COLO829 (cell line): ENCODE data around the gene PKIB.
A peak's percentile ranks its signal among the peaks of the same experiment; 100 is the strongest.

Experiments
- DNase-seq: peaks from one replicate; pipeline ENCODE4 v3.0.0; 2012; ENCODE audit warnings: low spot score

The PKIB gene

GRCh38 chr6:122669418-122669817, 59.2 kb downstream of the PKIB start:
- no peak for DNase-seq

GRCh38 chr6:122669868-122670267, 59.7 kb downstream of the PKIB start:
- no peak for DNase-seq

- DNase-seq, result no peak
Measured at GRCh38 chr6:122671251-122671650, 61.0 kb downstream of the PKIB start.

DNA sequence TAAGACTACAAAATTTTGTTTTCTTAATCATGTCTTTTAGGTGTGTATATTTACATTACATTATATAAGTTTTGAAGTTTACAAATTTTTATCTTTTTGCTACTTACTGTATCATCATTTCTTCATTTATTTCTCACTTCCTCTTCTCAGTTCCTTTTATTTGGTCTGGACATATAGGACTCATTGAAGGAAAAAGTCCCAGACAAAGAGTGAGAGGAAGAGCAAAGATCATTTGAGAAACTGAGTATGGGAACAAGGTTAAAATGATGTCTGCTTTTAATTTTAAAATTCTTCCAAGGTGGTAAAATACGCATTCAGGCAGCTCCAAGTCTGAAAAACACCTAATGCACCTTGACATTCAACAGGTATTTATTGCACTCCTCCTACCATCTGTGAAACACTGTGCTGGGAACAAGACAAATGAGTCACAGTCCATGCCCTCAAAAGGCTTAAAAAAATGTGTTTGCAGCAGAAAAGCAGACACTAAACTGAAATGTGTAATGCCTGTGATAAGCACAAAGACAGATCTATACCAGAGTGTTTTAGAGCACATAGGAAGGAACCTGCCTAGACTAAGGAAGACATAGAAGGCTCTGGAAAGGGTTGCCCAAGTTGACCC, 63.2 kb downstream of the PKIB start:
- no peak for DNase-seq

- DNase-seq, result no peak
Measured at GRCh38 chr6:122676146-122676545, 65.9 kb downstream of the PKIB start.

DNA sequence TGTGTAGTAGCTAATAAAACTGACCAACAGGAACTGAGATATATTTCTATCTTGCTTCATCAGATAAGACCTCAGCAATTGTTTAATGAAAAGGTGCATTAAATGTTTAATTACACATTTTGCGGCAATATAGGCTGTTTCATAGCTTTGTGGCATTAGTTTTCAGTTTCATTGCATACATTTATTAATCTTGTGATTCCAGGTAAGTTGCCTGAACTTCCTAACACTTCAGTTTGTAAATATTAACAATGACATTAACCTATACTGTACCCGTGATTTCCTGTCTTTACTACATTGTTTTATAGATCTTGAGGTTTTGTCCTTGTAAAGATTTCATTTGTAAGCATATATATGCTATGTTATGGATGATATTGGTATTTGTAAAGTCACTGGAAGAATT, 66.5 kb downstream of the PKIB start:
- no peak for DNase-seq

DNA sequence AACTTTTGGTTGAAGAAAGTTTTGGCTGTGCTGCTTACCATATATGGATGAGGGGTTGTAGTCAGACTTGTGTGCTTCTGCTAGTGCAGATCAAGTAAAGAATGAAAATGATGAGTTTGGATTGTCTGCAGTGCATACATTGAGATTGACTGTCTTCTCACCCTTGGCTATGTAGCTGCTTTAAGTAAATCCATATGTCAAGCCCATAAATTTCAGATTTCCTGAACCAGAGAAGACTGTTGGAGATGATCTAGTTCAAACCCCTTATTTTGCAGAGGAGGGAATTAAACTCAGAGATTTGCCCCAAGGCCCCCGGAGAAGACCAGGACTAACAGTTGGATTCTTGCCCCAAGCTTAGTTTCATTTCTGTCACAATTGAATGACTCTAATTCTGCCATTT, 67.2 kb downstream of the PKIB start:
- no peak for DNase-seq

DNA sequence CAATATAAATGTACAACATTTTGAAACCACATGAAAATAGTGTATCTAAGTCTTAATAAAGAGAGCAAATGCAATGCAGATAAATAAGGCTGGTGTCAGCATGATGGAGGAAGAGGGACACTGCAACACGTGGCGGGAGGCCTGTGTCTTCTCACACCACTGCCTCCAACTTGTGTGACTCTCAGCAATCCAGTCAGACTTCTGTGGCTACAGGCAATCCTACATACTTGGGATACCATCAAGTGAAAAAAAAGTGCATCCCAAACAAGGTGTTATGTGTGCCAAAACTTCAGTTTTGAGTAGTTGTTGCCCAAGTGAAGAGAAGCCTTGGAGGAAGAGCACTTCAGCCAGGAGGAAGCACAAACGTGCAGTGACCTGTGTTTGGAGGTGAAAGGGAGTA, 68.6 kb downstream of the PKIB start:
- no peak for DNase-seq

DNA sequence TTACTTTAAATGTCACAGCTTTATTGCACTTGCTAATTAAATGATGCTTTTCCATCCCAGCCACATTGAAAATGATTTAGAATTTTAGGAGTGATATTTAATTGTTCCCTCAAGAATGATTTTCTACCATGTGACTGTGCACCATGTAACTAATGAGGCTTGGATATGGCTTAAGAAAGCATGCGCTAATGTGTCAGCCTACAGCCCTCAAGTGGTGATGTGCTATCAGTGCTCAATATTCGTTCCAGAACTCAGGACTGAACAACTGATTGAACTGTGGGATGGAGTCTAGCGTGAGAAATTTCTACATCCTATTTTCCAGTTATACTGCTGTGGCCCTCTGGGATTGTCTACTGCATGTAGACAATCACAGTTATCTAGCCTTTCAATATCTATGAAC, 71.5 kb downstream of the PKIB start:
- no peak for DNase-seq

- DNase-seq, result no peak
Measured at GRCh38 chr6:122683989-122684651, 73.9 kb downstream of the PKIB start.

DNA sequence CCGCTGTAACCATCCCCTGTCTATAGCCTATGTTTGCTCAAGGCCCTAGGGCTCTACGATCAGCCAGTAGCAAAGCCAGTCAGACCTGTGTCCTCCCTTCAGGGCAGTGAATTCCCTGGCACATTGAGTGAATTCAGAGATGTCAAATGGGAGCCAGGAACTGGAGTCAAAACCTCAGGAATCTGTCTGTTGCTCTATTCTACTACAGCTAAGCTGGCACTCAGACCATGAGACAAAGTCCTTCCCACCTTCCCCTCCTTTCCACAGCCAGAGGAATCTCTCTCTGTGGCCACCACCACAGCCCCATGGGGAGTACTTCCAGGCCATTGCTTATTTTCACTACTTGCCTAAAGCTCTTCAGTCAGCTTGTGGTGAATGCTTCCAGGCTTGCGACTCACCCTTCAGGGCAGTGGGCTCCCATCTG, 82.0 kb downstream of the PKIB start:
- DNase-seq, result no peak

DNA sequence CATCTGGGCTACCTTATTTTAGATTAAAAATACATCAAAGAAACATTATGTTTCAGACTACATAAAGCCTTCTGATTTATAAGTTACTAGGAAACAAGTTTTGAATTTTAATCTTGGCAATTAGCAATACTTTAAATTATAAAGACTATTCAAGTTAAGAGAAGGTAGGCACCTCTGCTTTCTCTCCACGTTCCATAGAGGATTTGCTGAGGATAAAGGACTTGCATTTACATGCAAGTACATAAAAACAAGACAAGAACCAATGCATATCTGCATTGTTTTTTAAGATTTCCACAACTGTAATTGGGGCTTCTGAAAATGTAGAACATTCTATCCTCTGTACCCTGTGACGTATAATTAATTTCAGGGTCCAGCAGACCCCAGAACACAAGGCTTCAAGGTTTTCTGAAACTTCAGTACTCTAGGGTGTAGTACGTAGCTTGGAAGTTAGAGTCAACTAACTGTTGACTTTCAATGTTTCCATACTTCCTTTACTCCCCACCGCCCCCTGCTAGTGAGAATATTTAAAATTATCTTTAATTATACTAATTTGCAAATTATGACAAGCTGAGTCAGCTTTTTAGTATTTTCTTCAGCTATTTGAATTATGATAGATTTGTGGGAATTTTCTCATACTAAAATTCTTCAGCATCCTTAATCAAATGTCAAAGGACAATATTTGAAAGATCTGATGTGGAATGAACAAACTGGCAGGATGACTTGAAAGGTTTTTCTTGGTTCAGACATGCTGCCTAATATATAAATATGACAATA, 82.8 kb downstream of the PKIB start:
- DNase-seq, result no peak

DNA sequence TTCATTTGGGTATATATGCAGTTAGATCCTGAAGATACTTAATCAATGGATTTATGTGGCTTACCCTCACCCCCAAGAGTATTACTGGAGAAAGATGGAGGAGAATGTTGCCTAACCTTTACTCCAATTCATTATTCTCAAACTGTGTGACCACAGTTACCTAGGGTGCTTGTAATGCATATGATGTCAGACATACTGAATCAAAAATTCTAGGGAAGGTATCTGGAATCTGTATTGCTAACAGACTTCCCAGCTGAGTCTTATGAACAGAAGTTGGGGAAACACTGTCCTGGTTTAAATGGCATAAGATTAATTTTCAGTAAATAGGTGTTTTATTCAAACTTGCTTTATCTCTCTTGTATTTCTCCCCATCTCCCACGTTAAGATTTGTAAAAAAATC, 83.9 kb downstream of the PKIB start:
- DNase-seq, result no peak

GRCh38 chr6:122694602-122695001, 84.4 kb downstream of the PKIB start:
- DNase-seq, result no peak

DNA sequence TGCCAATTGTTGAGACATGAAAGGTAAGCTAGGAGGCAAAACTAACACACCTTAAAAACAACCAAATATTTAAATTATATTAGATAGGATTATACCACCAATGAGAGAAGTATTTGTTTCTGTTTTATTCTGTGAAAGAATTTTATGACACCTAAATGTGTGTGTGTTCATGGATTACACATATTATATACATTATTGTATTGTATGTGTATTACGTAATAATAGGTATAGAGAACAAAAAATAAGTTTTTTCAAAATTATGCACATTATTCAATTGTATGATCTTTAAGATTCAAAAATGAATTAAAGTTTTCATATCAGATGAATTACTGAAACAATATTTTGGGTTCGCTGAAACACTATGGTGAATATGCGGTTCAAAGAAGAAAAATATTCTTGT, 85.0 kb downstream of the PKIB start:
- no peak for DNase-seq

- peak; percentile 37 for DNase-seq
Measured at GRCh38 chr6:122696079-122696478, 85.9 kb downstream of the PKIB start.

DNA sequence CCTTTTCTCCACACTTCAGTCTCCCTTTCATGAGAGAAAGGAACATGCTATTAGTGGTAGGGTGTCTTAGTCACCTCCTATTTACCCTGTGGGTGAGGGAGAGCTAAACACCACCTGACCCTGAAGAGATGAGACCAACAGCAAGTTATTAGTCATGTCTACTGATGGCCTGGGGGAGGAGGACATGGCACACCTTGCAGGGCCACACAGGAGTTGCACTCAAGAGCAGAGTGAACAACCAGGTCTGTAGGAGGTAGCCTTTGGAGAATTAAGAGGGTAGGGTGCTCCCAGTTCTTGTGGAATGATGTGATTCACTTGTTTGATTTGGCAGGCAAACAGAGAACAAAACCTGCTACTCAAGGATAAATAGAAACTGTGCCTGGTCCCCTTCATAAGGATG, 86.6 kb downstream of the PKIB start:
- DNase-seq, result no peak

GRCh38 chr6:122697458-122697857, 87.3 kb downstream of the PKIB start:
- DNase-seq, result no peak

DNA sequence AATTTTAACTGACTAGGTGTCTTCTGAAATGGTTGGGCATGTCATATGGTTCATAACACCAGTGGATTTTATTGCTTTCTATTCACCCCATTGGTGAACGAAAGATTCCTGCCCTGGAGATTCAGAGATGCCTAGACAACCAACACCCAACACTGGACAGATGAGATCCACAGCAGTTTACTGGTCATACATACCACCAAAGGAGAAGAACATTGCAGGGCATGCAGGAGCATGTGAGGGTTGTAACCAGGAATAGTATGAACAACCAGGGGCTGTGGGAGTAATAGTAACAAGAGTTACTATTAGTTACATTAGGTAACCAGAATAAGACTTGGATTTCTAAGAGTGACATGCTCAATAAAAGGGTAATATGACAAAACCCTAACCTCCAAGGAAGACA, 91.5 kb downstream of the PKIB start:
- DNase-seq, result no peak

DNA sequence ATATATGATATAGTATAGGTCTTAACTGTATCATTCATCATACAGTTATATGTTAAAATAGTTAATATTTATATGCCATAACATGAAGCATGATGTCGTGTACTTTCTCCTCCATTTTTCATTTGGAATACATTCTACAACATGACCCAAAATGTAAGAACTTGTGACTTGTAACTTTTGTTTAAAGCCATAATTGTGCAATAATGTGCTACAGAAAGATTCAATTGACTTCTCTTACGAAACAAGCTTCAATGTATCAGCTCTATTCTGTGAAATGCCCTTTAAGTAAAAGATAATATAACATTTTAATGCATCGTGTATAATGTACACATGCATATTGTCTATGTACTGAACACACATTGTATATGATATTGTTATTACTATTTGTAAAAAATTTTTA, 92.6 kb downstream of the PKIB start:
- no peak for DNase-seq

DNA sequence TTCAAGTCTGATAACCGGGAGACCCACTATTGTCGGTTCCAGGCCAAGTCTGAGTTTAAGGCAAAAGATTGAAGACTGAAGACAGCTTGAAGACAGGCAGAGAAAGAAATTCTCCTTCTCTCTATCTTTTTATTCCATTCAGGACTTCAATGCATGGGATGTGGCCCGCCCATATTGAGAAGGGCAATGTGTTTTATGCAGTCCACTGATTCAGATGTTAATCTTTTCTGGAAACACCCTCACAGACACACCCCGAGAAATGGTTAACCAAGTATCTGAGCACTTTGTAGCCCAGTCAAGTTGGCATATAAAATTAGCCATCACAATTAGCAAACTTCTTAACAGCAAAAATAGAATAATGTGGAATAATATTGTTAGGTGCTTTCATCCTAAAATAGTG, 93.9 kb downstream of the PKIB start:
- no peak for DNase-seq

DNA sequence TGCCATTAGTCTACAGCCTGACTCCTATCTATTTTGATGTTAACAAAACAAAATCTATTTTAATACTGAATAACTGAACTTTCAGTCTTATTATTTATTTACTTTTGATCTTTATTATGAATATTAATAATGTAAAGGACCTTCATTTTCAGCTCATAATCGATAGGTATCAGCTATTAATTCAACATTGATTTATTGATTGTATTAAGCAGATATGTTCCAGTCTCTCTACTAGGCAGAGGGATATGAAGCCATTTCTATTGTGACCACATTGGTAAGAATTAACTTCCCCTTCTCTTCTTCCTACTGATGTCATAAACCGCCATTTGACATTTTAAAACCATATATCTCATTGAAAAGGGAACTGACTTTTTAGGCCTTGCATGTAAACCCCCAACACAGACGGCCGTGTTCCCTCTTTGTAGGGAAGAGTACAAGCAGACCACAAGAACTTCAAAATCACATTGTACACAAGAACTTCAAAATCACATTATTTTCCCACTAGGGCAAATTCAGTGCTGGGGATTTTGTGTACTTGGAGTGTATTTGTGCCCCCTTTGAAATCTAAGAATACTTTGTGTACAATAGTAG, 99.8 kb downstream of the PKIB start:
- DNase-seq, result no peak
